ENCODE measurements around the gene ATF7. TPM values are rescaled to one million over a fixed set of nuclear protein-coding genes. Genes with fewer than 3 reads are reported as not detected.
"Not testable (repeated sequence)": the region's sequence is repeated elsewhere in the genome, so short reads cannot be mapped to it uniquely, and the experiment has no call there.

ATF7 gene
- polyA plus RNA-seq, 3 donors, result 21.7 to 27.9 (median 24.4) TPM

DNA sequence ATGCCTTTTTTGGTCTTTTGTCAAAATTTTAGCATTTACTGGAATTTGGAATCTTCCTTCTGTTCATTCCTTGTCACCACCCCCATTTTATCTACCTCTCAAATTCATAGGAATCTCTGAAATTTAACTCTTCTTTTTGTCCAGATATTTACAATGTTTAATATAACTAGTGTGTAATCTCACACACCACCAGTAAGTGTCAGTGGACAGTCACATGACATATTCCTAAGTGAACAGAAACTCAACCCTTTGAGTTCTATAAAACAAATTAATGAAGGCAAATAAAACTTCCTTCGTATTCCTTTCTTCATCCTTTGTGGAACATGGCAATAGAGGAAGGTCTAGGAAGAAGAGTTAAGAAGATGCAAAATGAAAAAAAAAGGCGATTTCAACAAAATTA, 26.6 kb downstream of the ATF7 start:
- DNase-seq, result no peak
- peaks cover 2 to 38% of the 10 kb centered on the region in 2 donors for H3K36me3 ChIP-seq (replicated peaks in 1 of 2; ENCODE audit: control insufficient read depth in 1 of 2, insufficient read depth in 2 of 2, low read length in 2 of 2)
- Mint-ChIP-seq H3K36me3 (peaks cover 28 to 30% of the 10 kb centered on the region in 2 donors), H3K9me3 (no peaks in the 10 kb centered on the region), H3K27ac (peak overlapping the region in 2 of 7 donors; percentile 7 to 51), H3K4me1 (peaks cover 38% of the 10 kb centered on the region), H3K27me3 (ENCODE audit: low read depth in 3 of 3) (no peaks in the 10 kb centered on the region), H3K4me3 (no peak overlapping the region)
- no CpG with 5 or more reads among the region's 2 CpGs for WGBS (ENCODE audit: insufficient coverage)
- H2AFZ ChIP-seq (ENCODE audit: insufficient read depth, low read depth, low read length, poor library complexity, severe bottlenecking), result no peak overlapping the region
- intact Hi-C loops (cut with micrococcal nuclease), result no loop called here
- no peaks in the 10 kb centered on the region for H3K9me3 ChIP-seq (replicated peaks in 1 of 2; ENCODE audit: control insufficient read depth in 1 of 2, insufficient read depth in 1 of 2, low read length in 2 of 2)
- H4K20me1 ChIP-seq (ENCODE audit: insufficient read depth, low read length), result peaks cover 40% of the 10 kb centered on the region
- TF ChIP-seq, protein P1, sequence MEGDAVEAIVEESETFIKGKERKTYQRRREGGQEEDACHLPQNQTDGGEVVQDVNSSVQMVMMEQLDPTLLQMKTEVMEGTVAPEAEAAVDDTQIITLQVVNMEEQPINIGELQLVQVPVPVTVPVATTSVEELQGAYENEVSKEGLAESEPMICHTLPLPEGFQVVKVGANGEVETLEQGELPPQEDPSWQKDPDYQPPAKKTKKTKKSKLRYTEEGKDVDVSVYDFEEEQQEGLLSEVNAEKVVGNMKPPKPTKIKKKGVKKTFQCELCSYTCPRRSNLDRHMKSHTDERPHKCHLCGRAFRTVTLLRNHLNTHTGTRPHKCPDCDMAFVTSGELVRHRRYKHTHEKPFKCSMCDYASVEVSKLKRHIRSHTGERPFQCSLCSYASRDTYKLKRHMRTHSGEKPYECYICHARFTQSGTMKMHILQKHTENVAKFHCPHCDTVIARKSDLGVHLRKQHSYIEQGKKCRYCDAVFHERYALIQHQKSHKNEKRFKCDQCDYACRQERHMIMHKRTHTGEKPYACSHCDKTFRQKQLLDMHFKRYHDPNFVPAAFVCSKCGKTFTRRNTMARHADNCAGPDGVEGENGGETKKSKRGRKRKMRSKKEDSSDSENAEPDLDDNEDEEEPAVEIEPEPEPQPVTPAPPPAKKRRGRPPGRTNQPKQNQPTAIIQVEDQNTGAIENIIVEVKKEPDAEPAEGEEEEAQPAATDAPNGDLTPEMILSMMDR (IDR thresholded peaks at IDR 0.05), result no peak
- H3K4me2 ChIP-seq (replicated peaks; ENCODE audit: extremely low read depth, low read length, poor library complexity, severe bottlenecking), result no peak overlapping the region
- no peaks in the 10 kb centered on the region for H3K27me3 ChIP-seq (ENCODE audit: control insufficient read depth in 2 of 2, insufficient read depth in 2 of 2, low read length in 2 of 2)
- peaks cover 22 to 29% of the 10 kb centered on the region in 2 donors for H3K4me1 ChIP-seq (ENCODE audit: control insufficient read depth in 1 of 2, insufficient read depth in 2 of 2, low read length in 2 of 2)
- H3K79me2 ChIP-seq (ENCODE audit: insufficient read depth, low read length), result peaks cover 80% of the 10 kb centered on the region
- no peak overlapping the region for H3K27ac ChIP-seq (ENCODE audit: low read depth in 1 of 2, low read length in 2 of 2)
- H3K9ac ChIP-seq (ENCODE audit: insufficient read depth, low read length, poor library complexity, severe bottlenecking), result no peak overlapping the region
- no peak overlapping the region for H3K4me3 ChIP-seq (replicated peaks in 1 of 3; ENCODE audit: low read depth in 2 of 3, low read length in 3 of 3)

DNA sequence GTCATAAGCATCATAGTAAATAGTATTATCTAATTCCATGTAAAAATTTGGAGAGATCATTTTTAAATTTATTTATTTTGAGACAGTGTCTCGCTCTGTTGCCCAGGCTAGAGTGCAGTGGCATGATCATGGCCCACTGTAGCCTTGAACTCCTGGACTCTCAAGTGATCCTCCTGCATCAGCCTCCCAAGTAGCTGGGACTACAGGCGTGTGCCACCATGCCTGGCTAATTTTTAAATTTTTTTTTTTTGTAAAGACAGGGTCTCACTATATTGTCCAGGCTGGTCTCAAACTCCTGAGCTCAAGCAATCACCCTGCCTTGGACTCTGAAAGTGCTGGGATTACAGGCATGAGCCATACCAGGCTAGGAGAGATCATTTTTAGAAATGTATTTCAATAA, 27.2 kb downstream of the ATF7 start:
- H3K4me2 ChIP-seq (replicated peaks; ENCODE audit: extremely low read depth, low read length, poor library complexity, severe bottlenecking); H3K9me3 Mint-ChIP-seq; H3K27ac ChIP-seq (ENCODE audit: low read depth in 1 of 2, low read length in 2 of 2); H3K27me3 ChIP-seq (ENCODE audit: control insufficient read depth in 2 of 2, insufficient read depth in 2 of 2, low read length in 2 of 2); H3K4me3 Mint-ChIP-seq; H3K4me3 ChIP-seq (replicated peaks in 1 of 3; ENCODE audit: low read depth in 2 of 3, low read length in 3 of 3); H3K27me3 Mint-ChIP-seq (ENCODE audit: low read depth in 3 of 3); H3K9ac ChIP-seq (ENCODE audit: insufficient read depth, low read length, poor library complexity, severe bottlenecking); DNase-seq; H2AFZ ChIP-seq (ENCODE audit: insufficient read depth, low read depth, low read length, poor library complexity, severe bottlenecking); H3K9me3 ChIP-seq (replicated peaks in 1 of 2; ENCODE audit: control insufficient read depth in 1 of 2, insufficient read depth in 1 of 2, low read length in 2 of 2); H3K27ac Mint-ChIP-seq; intact Hi-C loops (cut with micrococcal nuclease): not testable (repeated sequence)
- H3K4me1 Mint-ChIP-seq, result peaks cover 37% of the 10 kb centered on the region
- Histone ChIP-seq H3K79me2 (ENCODE audit: insufficient read depth, low read length) (peaks cover 79% of the 10 kb centered on the region), H3K36me3 (replicated peaks in 1 of 2; ENCODE audit: control insufficient read depth in 1 of 2, insufficient read depth in 2 of 2, low read length in 2 of 2) (peaks cover 2 to 39% of the 10 kb centered on the region in 2 donors), H4K20me1 (ENCODE audit: insufficient read depth, low read length) (peaks cover 45% of the 10 kb centered on the region), H3K4me1 (ENCODE audit: control insufficient read depth in 1 of 2, insufficient read depth in 2 of 2, low read length in 2 of 2) (peaks cover 22 to 29% of the 10 kb centered on the region in 2 donors)
- peaks cover 28 to 32% of the 10 kb centered on the region in 2 donors for H3K36me3 Mint-ChIP-seq
- 100% methylated on average over 1 of the region's 2 CpGs for WGBS (ENCODE audit: insufficient coverage)

All from CD14-positive monocyte (primary cell).